ENCODE measurements around the gene FHL3.
"Not testable (repeated sequence)": the region's sequence is repeated elsewhere in the genome, so short reads cannot be mapped to it uniquely, and the experiment has no call there.

Gene FHL3

DNA sequence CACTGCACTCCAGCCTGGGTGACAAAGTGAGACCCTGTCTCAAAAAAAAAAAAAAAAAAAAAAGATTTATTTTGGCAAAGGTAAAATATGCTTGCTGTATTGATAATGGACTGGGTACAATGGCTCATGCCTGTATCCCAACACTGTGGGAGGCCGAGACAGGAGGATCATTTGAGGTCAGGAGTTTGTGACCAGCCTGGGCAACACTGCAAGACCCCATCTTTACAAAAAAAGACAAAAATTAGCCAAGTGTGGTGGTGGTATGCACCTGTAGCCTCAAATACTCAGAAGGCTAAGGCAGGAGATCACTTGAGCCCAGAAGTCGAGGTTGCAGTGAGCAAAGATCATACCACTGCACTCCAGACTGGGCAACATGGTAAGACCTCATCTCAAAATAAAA is 21.8 kb downstream of the FHL3 start:
- DNase-seq = no peak

DNA sequence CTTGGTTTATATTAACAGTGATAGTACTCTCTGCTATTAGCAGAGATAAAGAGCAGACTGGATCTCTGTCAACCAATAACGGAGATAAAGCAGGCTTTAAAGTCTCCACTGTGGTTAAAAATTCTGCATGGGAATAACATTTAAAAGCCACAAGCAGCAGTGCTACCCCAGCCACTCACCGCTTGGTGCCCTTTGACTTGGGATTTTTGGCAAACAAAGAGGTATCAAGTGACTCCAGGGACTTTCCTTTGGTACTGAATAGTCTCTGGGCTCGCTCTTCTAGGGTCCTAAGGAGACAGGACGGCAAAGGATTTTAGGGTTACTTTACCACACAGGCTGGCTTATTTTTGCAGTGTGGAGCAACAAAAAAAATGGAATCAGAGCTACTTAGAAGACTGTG is 26.8 kb downstream of the FHL3 start:
- DNase-seq = no peak

DNA sequence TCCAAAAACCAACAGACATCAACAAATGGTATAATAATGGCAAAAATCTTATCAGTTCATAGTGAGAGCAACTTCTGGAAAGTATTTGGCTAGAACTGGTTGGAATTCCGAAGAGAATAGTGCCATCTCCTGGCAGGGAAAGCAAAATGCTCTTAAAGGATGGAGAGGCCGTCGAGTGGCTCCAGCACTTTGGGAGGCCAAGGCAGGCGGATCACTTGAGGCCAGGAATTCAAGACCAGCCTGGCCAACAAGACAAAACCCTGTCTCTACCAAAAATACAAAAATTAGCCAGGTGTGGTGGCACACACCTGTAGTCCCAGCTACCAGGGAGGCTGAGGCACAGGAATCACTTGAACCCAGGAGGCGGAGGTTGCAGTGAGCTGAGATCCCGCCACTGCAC is 30.2 kb downstream of the FHL3 start:
- DNase-seq = not testable (repeated sequence)

DNA sequence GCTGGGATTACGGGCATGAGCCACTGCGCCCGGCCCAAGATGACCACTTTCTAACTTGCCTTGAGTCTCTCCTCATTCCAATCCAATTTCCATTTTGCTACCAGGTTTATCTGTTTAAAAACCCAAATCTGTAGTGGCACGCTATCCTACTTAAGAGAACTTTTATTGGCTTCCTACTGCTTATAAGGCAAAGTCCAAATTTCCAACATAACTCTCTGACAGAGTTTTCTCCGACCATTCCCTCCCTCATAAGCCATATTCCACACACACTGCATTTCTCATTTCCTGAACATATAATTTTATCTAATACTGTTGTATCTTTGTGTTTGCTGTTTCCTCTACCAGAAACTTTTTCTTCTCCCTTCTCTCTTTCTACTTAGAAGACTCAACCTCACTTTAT is 30.7 kb downstream of the FHL3 start:
- no peak for DNase-seq

DNA sequence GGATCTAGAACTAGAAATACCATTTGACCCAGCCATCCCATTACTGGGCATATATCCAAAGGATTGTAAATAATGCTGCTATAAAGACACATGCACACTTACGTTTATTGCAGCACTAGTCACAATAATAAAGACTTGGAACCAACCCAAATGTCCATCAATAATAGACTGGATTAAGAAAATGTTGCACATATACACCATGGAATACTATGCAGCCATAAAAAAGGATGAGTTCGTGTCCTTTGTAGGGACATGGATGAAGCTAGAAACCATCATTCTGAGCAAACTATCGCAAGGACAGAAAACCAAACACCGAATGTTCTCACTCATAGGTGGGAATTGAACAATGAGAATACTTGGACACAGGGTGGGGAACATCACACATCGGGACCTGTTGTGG is 31.6 kb downstream of the FHL3 start:
- DNase-seq = not testable (repeated sequence)

DNA sequence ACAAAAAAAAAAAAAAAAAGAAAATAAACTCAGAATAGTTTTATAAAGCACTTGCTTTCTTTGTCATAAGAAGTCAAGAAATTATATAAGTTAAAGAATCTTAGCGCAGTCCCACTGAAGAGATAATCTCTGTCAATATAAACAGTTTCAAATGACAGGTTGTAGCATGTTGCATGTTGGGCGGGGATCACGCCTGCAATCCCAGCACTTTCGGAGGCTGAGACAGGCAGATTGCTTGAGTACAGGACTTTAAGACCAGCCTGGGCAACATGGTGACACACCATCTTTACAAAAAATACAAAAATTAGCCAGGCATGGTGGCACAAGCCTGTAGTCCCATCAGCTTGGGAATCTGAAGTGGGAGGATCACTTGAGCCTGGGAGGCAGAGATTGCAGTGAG is 40.0 kb downstream of the FHL3 start:
- DNase-seq = no peak

DNA sequence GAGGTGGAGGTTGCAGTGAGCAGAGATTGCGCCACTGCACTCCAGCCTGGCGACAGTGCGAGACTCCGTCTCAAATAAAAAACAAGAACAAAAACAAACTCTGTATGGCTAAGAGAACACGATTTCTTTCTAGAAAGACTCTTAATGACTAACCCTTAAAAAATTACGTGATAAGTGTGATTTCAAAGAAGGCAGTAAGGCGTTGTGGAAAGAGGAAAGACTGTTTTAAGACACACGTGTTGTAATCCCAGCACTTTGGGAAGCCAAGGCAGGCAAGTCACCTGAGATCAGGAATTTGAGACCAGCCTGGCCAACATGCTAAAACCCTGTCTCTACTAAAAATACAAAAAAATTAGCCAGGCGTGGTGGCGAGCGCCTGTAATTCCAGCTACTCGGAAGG is 41.2 kb downstream of the FHL3 start:
- DNase-seq = not testable (repeated sequence)

DNA sequence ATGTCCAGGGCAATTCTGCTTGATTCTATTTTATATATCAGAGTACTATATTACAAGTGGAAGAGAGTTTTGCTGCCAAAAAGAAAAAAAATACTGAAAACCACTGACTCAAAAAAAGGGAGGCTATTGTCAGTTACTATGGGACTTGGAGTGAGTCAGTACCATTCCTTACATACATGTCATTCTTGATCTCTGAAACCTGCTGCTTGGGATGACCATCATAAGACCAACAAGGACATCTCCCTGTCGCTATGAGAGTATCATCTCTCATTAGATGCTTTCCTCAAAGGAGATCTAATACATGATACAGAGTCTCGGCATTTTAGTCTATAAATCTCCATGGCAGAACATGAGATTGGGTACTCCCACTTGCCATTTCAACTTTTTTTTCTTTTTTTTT is 46.6 kb downstream of the FHL3 start:
- no peak for DNase-seq

DNA sequence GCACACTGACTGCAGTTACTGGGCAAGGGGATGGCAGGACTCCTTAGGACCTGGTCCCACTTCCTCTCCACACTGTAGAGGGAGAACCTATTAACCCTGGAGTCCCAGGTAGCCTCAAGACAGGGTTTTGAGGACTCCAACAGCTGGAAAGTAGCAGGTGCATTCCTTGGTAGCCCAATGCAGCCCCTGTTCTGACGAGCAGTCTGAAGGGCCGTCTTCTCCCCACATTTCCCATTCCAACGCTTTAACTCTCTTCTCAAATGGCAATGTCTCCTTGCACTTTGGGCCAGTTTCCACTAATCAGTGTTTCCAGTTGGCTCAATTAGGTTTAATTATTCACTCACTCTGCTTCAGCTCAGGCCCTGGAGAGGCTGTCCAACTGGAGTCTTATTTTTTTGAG is 49.6 kb downstream of the FHL3 start:
- DNase-seq = no peak

DNA sequence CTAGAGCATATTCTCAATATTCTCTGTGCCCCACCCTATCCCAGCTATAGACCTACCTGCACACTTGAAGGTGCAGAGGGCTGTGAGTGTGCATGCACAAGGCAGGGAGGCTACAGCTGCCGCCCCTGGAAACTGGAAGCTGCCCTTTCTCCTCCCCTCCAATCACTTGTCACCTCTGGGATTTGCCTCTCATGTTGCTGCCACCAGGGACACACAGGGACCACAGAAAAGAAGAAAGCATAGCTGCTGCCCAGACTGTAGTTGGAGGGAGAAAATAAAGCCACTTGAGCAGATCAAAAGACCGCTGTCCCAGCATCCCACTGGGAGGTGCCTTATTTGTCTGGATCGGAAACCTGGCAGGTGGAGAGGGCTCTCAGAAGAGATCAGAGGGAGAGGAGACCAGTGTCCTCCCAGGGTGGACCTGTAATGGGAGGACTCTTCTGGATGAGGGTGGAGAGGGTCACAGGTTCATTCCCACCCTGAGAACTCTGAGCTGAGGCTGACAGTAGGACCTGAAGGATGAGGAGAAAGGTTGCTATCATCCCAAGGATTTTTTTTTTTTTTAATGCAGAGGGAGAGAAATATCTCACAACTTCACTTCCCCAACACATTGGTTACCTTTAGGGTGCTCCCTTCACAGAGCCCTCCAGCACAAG is 50.9 kb downstream of the FHL3 start:
- DNase-seq = no peak

DNA sequence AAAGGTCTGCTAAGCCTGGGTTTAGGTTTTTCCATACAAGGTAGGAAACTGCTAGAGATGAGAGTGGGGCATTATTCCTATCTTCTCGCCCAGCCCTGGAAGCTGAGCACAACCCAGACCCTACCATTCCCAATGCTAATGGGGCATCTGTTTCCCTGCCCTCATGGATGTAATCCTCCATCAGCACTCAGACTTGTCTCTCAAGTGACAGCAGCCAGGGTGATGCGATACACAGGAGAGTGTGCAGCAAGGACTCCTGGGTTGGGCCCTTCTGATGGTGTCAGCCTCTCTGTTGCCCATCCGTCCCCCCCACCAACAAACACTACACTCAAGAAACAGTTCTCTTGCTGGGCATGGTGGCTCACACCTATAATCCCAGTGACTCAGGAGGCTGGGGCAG is 52.6 kb downstream of the FHL3 start:
- no peak for DNase-seq

DNA sequence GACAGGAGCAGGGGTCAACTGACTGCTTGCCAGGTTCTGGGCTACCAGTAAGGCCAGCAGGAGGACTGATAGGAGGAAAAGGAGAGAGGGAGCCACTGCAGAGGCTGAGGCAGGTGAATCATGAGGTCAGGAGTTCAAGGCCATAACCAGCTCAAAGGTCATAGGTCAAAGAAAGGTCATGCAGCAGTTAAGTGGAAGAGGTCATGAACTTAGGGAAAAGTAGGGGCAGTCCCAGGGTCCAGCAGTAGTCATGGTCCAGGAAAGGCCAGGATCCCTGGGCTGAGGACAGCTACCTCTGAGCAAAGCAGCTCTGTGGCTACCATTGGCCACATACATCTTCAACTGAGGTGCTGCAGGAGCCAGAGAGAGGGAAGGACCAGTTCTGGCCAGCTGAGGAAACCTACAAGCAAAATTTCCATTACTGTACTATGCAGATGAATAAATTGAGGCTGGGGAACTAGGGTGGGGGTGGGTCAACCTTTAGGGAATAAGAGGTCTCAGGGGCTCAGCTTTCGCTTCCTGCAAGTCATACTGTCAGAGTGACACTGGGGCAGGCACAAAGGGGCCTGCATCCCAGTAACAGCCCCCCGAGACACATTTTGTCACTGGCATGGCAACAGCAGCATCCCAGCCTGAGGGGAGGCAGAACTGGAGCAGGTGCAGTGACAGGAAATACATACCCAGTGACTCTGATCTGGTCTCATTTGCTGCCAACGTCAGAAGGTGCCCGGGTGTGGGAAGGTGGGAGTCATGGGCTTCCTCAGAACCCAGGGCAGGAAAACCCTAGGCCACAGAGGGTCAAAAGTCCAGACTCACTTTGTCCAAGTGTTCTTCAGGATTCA is 53.3 kb downstream of the FHL3 start:
- DNase-seq = no peak

DNA sequence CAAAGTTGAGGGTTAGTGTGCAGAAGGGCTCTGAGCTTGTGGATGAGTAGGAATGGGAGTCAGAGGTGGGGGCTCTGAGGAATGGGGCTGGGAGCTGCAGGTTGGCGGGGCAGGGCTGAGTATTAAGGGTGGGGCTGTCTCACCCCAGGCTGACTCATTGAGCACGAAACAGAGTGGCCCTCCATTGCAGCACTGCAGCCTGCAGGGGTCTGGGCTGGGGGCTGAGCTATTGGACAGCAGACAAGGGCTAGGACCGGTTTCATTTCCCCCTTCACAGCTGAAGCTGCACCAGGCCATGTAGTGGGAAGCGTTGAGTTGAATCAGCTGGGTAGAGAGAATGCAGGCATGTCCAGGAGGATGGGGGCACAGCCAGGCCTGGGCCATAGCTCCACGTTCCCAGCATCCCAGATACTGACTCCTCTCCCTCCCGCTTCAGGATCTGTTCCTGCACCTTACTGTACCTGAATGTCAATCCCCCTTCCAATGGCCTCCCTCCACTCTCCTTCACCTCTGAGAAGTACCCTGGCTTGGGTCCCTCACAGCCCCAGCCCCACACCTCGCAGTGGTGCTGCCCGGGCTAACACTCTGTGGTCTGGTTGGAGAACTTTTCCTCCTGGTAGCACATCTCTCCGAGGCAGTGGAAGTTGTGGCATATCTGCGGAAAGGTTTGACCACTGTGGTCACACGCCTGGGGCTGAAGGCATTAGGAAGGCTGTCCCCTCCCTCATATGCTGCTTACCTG is 54.1 kb downstream of the FHL3 start:
- no peak for DNase-seq

DNA sequence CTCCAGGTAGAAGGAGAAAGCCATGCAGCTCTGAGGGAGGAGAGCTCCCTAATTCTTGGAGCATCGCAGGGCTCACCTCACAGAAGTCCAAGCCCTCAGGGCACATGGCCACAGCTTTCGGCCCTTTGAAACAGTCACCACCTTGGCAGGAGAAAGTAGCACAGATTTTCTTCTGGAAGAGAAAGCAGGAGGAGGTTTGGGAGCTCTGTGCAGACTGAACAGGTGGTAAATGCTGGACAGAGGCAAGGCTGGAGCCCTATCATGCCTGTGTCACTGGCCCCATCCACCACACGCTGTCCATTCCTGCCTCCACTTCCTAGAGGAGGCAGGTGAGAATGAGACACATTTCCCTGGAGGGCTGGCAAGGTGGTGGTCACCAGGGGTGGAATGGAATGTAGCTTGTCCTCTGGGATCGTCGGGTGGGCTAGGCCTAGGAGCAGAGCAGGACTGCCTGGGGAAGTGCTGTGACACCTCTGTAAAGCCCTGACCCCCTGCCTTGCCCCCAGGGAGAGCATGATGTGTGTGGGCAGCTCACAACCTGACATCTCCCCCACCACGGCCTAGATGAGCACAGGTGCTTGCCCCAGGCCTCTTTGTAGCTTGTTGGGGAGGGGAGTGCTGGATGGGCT is 55.7 kb downstream of the FHL3 start:
- no peak for DNase-seq

DNA sequence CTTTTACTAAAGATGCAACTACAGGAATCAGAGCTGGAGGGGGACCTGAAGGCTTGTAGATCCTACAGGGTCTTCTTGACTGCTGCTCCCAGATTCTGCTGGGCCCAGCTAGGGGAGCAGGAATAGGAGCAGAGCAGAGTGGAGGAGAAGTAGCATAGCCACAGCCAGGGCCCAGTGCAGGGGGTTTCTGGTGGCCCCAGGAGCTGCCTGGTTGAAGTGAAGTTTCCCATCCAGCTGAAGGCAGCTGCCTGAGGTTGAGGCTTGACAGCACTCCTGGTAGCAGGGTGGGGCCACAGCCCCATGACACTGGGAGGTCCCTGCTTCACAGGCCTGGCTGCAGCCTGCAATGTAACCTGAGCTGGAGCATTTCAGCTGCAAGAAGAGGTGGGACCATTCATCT is 56.5 kb downstream of the FHL3 start:
- no peak for DNase-seq

DNA sequence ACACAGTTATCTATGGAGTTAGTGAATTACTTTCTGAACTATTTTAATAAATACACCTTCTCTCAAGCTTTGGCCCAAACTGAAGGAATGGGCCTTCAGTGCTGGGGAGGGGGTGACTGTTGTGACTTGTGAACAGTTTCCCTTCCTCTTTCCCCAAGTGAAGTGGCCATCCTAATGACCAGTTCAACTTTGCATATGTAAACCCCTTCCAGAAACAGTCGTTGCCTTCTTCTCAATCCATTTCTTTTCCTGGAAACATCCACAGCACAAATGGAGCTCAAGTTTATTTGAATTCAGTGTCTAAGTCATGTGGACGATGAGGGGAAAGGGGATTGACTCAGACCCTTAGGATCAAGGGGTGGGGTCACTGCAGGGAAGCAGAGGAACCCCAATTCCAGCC is 57.1 kb downstream of the FHL3 start:
- DNase-seq = no peak

DNA sequence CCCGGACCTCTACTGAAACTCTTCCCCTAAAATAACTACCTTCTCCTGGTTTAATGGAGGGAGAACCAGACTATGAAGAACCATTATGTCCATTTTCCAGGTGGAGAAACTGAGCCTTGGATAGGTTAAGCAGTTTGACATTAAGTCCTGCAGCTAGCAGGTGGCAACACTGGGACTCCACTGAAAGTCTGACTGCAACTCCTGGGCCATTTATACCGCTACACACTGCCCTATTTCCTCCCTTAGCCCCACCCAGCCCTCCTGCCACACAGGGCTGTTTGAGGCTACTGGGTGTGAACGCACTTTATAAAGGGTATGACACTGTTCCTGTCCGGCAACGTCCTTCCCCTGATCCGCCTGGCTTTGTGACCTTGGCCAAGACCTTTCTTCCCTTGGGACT is 58.0 kb downstream of the FHL3 start:
- DNase-seq = no peak
